ENCODE results near the gene DTNBP1.

DTNBP1 gene

DNA sequence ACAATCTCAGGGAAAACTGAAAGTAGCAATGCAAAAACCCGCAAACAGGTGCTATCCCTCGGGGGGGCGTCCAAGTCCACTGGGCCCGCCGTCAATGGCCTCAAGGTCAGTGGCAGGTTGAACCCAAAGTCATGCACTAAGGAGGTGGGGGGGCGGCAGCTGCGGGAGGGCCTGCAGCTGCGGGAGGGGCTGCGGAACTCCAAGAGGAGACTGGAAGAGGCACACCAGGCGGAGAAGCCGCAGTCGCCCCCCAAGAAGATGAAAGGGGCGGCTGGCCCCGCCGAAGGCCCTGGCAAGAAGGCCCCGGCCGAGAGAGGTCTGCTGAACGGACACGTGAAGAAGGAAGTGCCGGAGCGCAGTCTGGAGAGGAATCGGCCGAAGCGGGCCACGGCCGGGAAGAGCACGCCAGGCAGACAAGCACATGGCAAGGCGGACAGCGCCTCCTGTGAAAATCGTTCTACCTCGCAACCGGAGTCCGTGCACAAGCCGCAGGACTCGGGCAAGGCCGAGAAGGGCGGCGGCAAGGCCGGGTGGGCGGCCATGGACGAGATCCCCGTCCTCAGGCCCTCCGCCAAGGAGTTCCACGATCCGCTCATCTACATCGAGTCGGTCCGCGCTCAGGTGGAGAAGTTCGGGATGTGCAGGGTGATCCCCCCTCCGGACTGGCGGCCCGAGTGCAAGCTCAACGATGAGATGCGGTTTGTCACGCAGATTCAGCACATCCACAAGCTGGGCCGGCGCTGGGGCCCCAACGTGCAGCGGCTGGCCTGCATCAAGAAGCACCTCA lies 166.3 kb downstream of the DTNBP1 start:
- DNase-seq: no peak

GRCh38 chr6:15495375-15495901 lies 167.4 kb downstream of the DTNBP1 start:
- no peak for DNase-seq

- no peak for DNase-seq
Measured at GRCh38 chr6:15493437-15494168, 169.2 kb downstream of the DTNBP1 start.

- DNase-seq: no peak
Measured at GRCh38 chr6:15491986-15492269, 170.9 kb downstream of the DTNBP1 start.

- peak; percentile 43 for DNase-seq
Measured at GRCh38 chr6:15491255-15491985, 171.4 kb downstream of the DTNBP1 start.

- no peak for DNase-seq
Measured at GRCh38 chr6:15490242-15491100, 172.4 kb downstream of the DTNBP1 start.

DNA sequence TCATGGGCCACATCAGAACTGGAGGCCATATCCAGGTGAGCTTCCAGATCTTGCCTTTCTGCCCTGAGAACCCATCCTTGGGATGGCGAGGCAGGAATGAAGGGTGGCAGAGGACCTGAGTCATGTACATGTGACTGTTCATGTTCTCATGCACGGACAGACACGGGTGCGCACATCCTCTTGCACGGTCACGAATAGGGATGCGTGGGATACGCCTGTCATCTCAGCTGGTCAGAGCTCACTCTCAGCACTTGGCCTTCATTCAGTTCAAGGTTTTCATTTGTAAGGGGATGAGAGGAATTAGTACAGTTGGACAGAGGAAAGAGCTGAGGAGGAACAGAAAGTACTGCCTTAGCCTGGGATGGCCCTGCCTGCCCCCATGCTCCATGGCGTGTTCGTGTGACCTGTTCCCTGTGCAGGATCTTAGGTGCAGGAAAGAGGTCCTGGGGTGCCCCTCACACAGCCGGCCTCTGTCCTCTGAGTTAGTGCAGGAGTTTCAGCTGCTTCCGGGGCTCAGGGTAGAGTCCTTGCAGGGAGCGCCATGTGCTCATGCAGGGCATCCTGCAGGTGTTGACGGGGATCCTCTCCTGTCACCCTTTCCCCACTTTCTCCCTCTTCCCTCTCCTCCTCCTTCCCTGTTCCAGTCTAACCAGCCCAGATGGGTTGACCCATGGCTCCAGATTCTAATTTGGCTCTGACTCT lies 173.4 kb downstream of the DTNBP1 start:
- DNase-seq: no peak

DNA sequence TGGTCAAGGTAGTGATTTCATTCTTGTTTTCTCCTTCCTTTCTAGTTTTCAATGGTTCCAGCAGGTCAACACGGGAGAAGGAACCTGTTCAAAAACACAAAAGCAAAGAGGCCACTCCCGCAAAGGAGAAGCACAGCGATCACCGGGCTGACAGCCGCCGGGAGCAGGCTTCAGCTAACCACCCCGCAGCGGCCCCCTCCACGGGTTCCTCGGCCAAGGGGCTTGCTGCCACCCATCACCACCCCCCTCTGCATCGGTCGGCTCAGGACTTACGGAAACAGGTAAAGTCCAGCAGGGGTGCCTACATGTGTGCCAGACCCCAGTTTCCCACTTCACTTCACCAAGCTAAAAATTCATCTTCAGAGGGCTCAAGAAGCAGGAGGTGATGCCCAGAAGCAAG lies 175.6 kb downstream of the DTNBP1 start:
- DNase-seq: no peak

- DNase-seq: no peak
Measured at GRCh38 chr6:15485936-15486335, 176.9 kb downstream of the DTNBP1 start.

- no peak for DNase-seq
Measured at GRCh38 chr6:15484821-15485220, 178.0 kb downstream of the DTNBP1 start.

- no peak for DNase-seq
Measured at GRCh38 chr6:15484140-15484539, 178.7 kb downstream of the DTNBP1 start.

DNA sequence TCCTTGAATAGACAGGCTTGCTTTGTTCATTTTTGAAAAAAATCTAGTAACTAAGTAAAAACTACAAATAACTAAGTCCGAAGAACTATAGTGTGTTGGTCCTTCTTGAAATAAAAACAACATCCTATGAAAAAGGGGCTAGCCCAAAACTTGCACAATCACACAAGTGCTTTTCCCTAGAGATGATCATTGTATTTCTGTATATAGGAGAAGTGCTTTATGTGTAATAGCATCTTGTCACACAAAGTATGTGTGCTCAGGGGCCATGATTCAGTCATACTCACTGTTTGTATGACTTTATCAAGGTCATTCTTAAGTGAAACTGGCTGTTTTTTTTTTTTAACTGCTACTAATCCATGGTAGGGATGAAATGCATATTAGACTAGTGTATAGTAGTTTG lies 179.8 kb downstream of the DTNBP1 start:
- no peak for DNase-seq

- no peak for DNase-seq
Measured at GRCh38 chr6:15481390-15482291, 181.2 kb downstream of the DTNBP1 start.

GRCh38 chr6:15480525-15480924 lies 182.3 kb downstream of the DTNBP1 start:
- no peak for DNase-seq

- no peak for DNase-seq
Measured at GRCh38 chr6:15479761-15480160, 183.1 kb downstream of the DTNBP1 start.

DNA sequence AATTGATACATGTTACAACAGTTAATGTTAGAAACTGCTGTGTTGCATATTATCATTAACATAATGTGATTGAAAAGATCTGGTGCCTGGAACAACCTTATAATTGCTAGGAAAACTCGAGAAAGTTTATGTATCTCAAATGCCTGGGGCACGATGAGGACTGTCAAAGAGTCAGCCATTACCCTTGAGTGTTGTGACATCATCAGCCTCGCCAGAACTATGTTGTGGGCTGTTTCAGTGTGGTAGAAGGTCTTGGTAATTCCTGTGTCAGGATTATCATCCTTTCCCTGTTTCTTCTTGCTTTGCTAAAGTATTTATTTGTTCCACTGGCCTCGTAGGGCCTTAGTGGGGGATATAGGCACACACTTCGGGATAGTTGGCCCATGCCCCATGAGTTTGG lies 185.1 kb downstream of the DTNBP1 start:
- no peak for DNase-seq

GRCh38 chr6:15476631-15477380 lies 186.0 kb downstream of the DTNBP1 start:
- no peak for DNase-seq

DNA sequence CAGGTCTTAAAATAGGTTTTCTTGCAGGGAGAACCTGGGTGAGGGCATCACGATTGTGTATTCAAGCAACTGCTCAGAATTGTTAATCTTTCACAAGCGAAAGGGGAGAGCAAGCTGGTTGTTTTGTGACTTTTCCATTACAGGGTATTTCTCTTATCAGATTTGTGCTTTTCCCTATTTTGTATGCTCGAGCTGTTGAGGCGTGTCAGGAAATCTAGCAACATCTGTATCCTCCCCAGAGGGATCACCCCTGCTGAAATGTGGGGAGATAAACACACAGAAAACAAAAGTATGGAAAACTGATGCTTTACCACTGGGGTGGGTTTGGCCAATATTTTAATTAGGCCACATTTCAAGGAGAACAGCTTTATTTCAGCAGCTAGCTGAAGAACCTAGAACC lies 187.0 kb downstream of the DTNBP1 start:
- DNase-seq: no peak

DNA sequence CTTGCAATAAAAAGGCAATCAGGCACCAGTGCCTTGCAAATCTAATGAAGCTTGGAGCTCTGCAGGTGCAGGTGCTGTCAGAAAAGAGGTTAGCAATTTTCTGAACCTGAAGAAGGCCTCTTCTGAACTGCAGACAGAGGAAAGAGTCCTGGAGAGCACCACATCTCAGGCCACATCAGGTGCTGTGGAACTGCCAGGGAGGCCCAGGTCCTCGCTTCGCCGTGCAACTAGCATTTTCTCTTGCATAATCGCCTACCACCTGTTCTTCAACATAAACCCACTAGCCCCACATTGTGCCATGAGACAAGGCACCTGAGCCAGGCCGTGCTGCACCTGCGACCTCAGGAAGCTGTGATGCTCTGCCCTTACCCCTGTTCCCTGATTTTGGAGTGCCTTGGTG lies 187.6 kb downstream of the DTNBP1 start:
- no peak for DNase-seq

DNA sequence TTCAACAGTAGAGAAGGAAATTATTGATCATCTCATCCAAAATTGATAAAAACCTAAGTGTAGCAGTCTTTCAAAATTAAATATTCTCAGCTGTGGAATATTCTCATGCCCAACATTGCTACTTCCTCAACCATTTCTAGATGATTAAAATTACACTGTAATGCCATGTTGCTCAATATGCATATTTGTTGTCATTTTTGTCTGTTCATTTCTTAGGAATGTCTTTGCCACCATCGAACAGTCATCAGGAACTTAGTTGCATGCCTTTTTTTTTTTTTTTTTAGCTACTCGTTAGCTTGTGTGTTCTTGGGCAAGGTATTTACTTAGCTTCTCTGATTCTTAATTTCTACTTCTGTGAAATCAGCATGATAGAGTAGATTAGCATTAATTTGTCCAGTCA lies 188.6 kb downstream of the DTNBP1 start:
- DNase-seq: no peak
